HCT116 (cell line): ENCODE measurements around the gene AXIN1. TPM values are rescaled to one million over a fixed set of nuclear protein-coding genes. Genes with fewer than 3 reads are reported as not detected.

Experiments
- ATAC-seq: fragments of 200-7000 bp; cut with Tn5 transposase; 2 replicates; pipeline ENCODE4 v1.9.1; 2020; ENCODE audit warnings: mild to moderate bottlenecking, moderate library complexity
- BruUV-seq: library from RNA; stranded (reverse); fragments of 400-500 nt; replicated peaks from 2 replicates; lab custom pipeline; 2021; lab: Mats Ljungman, UMichigan
- CTCF ChIA-PET: fragments of 300-600 bp; sonication (Branson Sonifier 250); formaldehyde crosslinking; loops from one replicate; lab custom pipeline; 2021; ENCODE audit warnings: antibody characterized with exemption; lab: Charles Lee
- POLR2A ChIA-PET: fragments of 300-600, 350-600 bp; sonication (Branson Sonifier 250); formaldehyde crosslinking; loops from one replicate; lab custom pipeline; 2021; ENCODE audit warnings: antibody characterized with exemption; lab: Charles Lee
- RAD21 ChIA-PET, 2 experiments: fragments of 300-600 bp; sonication (Branson Sonifier 250); formaldehyde crosslinking; loops; one replicate each; lab custom pipeline; 2023; ENCODE audit warnings: low total read pairs in 2 of 2; ENCODE audit not compliant: uncharacterized antibody in 2 of 2, unreplicated experiment in 2 of 2, low non-redundant PET in 1 of 2; lab: Charles Lee
- DNase-seq: peaks from one replicate; pipeline ENCODE4 v3.0.0-alpha.2; 2010; ENCODE audit warnings: low read depth, low spot score
- H2AFZ ChIP-seq: fragments of 200-600 bp; shearing (Covaris generic), sonication (generic); 2 replicates; pipeline ENCODE4 v1.6.1; 2017; ENCODE audit warnings: low read depth, mixed run types, mixed read lengths, antibody characterized with exemption, low read length; ENCODE audit not compliant: poor library complexity, severe bottlenecking
- H3K27ac ChIP-seq: 2 replicates; pipeline ENCODE4 v1.5.1; 2012; ENCODE audit warnings: low read depth, low read length
- H3K27me3 ChIP-seq: fragments of 200-600 bp; sonication (generic); 2 replicates; pipeline ENCODE4 v1.6.1; 2016; ENCODE audit warnings: mixed run types, low read length, mixed read lengths; ENCODE audit not compliant: insufficient read depth
- H3K36me3 ChIP-seq, 2 experiments: fragments of 200-500 bp in 1 of 2; fragments of 200-600 bp in 1 of 2; sonication (Bioruptor generic) in 1 of 2; sonication (generic) in 1 of 2; 2 replicates each; pipeline versions ENCODE4 v1.5.1 to v1.6.1; 2014 to 2016; ENCODE audit warnings: low read length in 2 of 2, inconsistent platforms in 1 of 2, mixed read lengths in 1 of 2, mixed run types in 1 of 2; ENCODE audit not compliant: insufficient read depth in 2 of 2, control insufficient read depth in 1 of 2
- H3K4me1 ChIP-seq, 2 experiments: fragments of 200-600 bp in 1 of 2; sonication (generic) in 1 of 2; 2 replicates each; pipeline versions ENCODE4 v1.5.1 to v1.6.1; 2012 to 2017; ENCODE audit warnings: low read length in 2 of 2, inconsistent platforms in 1 of 2, mild to moderate bottlenecking in 1 of 2, mixed read lengths in 1 of 2, mixed run types in 1 of 2, moderate library complexity in 1 of 2; ENCODE audit not compliant: insufficient read depth in 2 of 2, control insufficient read depth in 1 of 2
- H3K4me2 ChIP-seq: fragments of 200-600 bp; sonication (generic); 2 replicates; pipeline ENCODE4 v1.6.1; 2017; ENCODE audit warnings: mixed run types, low read length, mixed read lengths
- H3K4me3 ChIP-seq, 2 experiments: fragments of 200-600 bp in 1 of 2; sonication (generic) in 1 of 2; replicated peaks in 1 of 2; 2 replicates each; pipeline ENCODE4 v1.5.1; 2011 to 2016; ENCODE audit warnings: low read length in 2 of 2, control low read depth in 1 of 2, low read depth in 1 of 2, mild to moderate bottlenecking in 1 of 2, mixed read lengths in 1 of 2, mixed run types in 1 of 2
- H3K79me2 ChIP-seq: fragments of 200-600 bp; sonication (generic); 2 replicates; pipeline ENCODE4 v1.6.1; 2017; ENCODE audit warnings: mild to moderate bottlenecking, mixed run types, low read length, moderate library complexity, mixed read lengths; ENCODE audit not compliant: insufficient read depth
- H3K9ac ChIP-seq: fragments of 200-600 bp; sonication (generic); 2 replicates; pipeline ENCODE4 v1.6.1; 2016; ENCODE audit warnings: low read length, mixed read lengths
- H3K9me2 ChIP-seq: fragments of 200-600 bp; sonication (generic), shearing (Covaris generic); 2 replicates; pipeline ENCODE4 v1.6.1; 2017; ENCODE audit warnings: mixed run types, mild to moderate bottlenecking, moderate library complexity; ENCODE audit not compliant: insufficient read depth
- H3K9me3 ChIP-seq, 2 experiments: fragments of 200-500 bp in 1 of 2; fragments of 200-600 bp in 1 of 2; sonication (Bioruptor generic) in 1 of 2; sonication (generic) in 1 of 2; 2 replicates each; pipeline ENCODE4 v1.6.1; 2014 to 2017; ENCODE audit warnings: low read length in 2 of 2, mixed read lengths in 2 of 2, inconsistent platforms in 1 of 2, low read depth in 1 of 2, mild to moderate bottlenecking in 1 of 2, mixed run types in 1 of 2, moderate library complexity in 1 of 2; ENCODE audit not compliant: control insufficient read depth in 1 of 2, insufficient read depth in 1 of 2
- H4K20me1 ChIP-seq: fragments of 200-600 bp; sonication (generic), shearing (Covaris generic); 2 replicates; pipeline ENCODE4 v1.6.1; 2017; ENCODE audit warnings: mixed run types, mild to moderate bottlenecking, moderate library complexity; ENCODE audit not compliant: insufficient read depth
- CBX3 ChIP-seq: IDR thresholded peaks from 2 replicates; pipeline ENCODE4 v1.6.1; 2012; ENCODE audit warnings: low read depth
- CEBPB ChIP-seq: IDR thresholded peaks from 2 replicates; pipeline ENCODE4 v1.6.1; 2012; ENCODE audit warnings: low read depth
- ELF1 ChIP-seq: IDR thresholded peaks from 2 replicates; pipeline ENCODE4 v1.6.1; 2012; ENCODE audit warnings: low read depth, borderline replicate concordance
- JUND ChIP-seq: IDR thresholded peaks from 2 replicates; pipeline ENCODE4 v1.6.1; 2012
- POLR2A ChIP-seq: IDR thresholded peaks from 2 replicates; pipeline ENCODE4 v1.7.0; 2011; ENCODE audit warnings: borderline replicate concordance; ENCODE audit not compliant: insufficient read depth, insufficient read length; ENCODE audit errors: extremely low read depth
- SRF ChIP-seq: IDR thresholded peaks from 2 replicates; pipeline ENCODE4 v1.6.1; 2012; ENCODE audit warnings: low read depth
- YY1 ChIP-seq: IDR thresholded peaks from 2 replicates; pipeline ENCODE4 v1.6.1; 2011; ENCODE audit warnings: low read length, low read depth, moderate library complexity, mild to moderate bottlenecking; ENCODE audit not compliant: insufficient replicate concordance; ENCODE audit errors: extremely low read depth
- ZFX ChIP-seq: fragments of 450-650 bp; IDR thresholded peaks from 2 replicates; pipeline ENCODE4 v1.6.1; 2017
- intact Hi-C: fragments of 100-400 bp; cut with micrococcal nuclease; formaldehyde crosslinking; loops from 2 replicates; pipeline ENCODE4 v1.10.0; 2022
- total RNA-seq: library from RNA; stranded (reverse); gene quantifications from one replicate; pipeline ENCODE4 v1.2.1, GENCODE V29; 2021; ENCODE audit not compliant: unreplicated experiment
- TF ChIP-seq, protein P1 (sequence below): IDR thresholded peaks from 2 replicates; pipeline ENCODE4 v1.6.1; 2011; ENCODE audit warnings: mild to moderate bottlenecking, low read length, moderate library complexity; ENCODE audit not compliant: insufficient replicate concordance; ENCODE audit errors: extremely low read depth
- TF ChIP-seq, protein P2 (sequence below), 3 experiments: fragments of 200-600 bp in 1 of 3; sonication (generic) in 1 of 3; IDR thresholded peaks in 2 of 3; conservative IDR thresholded peaks in 1 of 3; 2 replicates each; pipeline ENCODE4 v1.5.1; 2012 to 2017; ENCODE audit warnings: low read depth in 2 of 3, low read length in 2 of 3, antibody characterized with exemption in 1 of 3, borderline replicate concordance in 1 of 3, control low read depth in 1 of 3, mild to moderate bottlenecking in 1 of 3, mixed read lengths in 1 of 3, mixed run types in 1 of 3, moderate library complexity in 1 of 3; ENCODE audit not compliant: insufficient read depth in 1 of 3
- TF ChIP-seq, protein P3 (sequence below): IDR thresholded peaks from 2 replicates; pipeline ENCODE4 v1.6.1; 2012; ENCODE audit warnings: low read depth

The AXIN1 gene
- total RNA-seq, 1 experiment from 2014 or later = 20.2 TPM

- no TSS peak for BruUV-seq
- POLR2A ChIA-PET = no interaction called here
- CTCF ChIA-PET = no interaction called here
Measured at GRCh38 chr16:240559-240958, 112.0 kb downstream of the AXIN1 start.

More at GRCh38 chr16:240559-240958, 112.0 kb downstream of the AXIN1 start:
- Histone ChIP-seq H3K4me3 (no peak overlapping the region), H3K4me2 (no peak overlapping the region), H3K36me3 (no peaks in the 10 kb centered on the region), H3K9ac (no peak overlapping the region), H4K20me1 (no peaks in the 10 kb centered on the region), H3K27ac (no peak overlapping the region), H2AFZ (no peak overlapping the region), H3K79me2 (no peaks in the 10 kb centered on the region), H3K9me3 (no peaks in the 10 kb centered on the region), H3K4me1 (peaks cover 0 to 2% of the 10 kb centered on the region in 2 experiments; a peak in 2 of 4 replicates), H3K27me3 (no peaks in the 10 kb centered on the region), H3K9me2 (no peaks in the 10 kb centered on the region)
- RAD21 ChIA-PET = no interaction called here
- no peak for DNase-seq
- intact Hi-C loops = no loop called here
- TF ChIP-seq CBX3 (no peak), ELF1 (no peak), YY1 (no peak), JUND (no peak), POLR2A (no peak), CEBPB (no peak), SRF (no peak), ZFX (no peak)
- TF ChIP-seq, protein P1, sequence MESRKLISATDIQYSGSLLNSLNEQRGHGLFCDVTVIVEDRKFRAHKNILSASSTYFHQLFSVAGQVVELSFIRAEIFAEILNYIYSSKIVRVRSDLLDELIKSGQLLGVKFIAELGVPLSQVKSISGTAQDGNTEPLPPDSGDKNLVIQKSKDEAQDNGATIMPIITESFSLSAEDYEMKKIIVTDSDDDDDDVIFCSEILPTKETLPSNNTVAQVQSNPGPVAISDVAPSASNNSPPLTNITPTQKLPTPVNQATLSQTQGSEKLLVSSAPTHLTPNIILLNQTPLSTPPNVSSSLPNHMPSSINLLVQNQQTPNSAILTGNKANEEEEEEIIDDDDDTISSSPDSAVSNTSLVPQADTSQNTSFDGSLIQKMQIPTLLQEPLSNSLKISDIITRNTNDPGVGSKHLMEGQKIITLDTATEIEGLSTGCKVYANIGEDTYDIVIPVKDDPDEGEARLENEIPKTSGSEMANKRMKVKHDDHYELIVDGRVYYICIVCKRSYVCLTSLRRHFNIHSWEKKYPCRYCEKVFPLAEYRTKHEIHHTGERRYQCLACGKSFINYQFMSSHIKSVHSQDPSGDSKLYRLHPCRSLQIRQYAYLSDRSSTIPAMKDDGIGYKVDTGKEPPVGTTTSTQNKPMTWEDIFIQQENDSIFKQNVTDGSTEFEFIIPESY = no peak
- TF ChIP-seq, protein P2, sequence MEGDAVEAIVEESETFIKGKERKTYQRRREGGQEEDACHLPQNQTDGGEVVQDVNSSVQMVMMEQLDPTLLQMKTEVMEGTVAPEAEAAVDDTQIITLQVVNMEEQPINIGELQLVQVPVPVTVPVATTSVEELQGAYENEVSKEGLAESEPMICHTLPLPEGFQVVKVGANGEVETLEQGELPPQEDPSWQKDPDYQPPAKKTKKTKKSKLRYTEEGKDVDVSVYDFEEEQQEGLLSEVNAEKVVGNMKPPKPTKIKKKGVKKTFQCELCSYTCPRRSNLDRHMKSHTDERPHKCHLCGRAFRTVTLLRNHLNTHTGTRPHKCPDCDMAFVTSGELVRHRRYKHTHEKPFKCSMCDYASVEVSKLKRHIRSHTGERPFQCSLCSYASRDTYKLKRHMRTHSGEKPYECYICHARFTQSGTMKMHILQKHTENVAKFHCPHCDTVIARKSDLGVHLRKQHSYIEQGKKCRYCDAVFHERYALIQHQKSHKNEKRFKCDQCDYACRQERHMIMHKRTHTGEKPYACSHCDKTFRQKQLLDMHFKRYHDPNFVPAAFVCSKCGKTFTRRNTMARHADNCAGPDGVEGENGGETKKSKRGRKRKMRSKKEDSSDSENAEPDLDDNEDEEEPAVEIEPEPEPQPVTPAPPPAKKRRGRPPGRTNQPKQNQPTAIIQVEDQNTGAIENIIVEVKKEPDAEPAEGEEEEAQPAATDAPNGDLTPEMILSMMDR (IDR thresholded peaks at IDR 0.05 in 2 of 3, conservative IDR thresholded peaks at IDR 0.05 in 1 of 3; ENCODE audit: borderline replicate concordance in 1 of 3, insufficient read depth in 1 of 3, low read depth in 2 of 3, low read length in 2 of 3) = no peak
- TF ChIP-seq, protein P3, sequence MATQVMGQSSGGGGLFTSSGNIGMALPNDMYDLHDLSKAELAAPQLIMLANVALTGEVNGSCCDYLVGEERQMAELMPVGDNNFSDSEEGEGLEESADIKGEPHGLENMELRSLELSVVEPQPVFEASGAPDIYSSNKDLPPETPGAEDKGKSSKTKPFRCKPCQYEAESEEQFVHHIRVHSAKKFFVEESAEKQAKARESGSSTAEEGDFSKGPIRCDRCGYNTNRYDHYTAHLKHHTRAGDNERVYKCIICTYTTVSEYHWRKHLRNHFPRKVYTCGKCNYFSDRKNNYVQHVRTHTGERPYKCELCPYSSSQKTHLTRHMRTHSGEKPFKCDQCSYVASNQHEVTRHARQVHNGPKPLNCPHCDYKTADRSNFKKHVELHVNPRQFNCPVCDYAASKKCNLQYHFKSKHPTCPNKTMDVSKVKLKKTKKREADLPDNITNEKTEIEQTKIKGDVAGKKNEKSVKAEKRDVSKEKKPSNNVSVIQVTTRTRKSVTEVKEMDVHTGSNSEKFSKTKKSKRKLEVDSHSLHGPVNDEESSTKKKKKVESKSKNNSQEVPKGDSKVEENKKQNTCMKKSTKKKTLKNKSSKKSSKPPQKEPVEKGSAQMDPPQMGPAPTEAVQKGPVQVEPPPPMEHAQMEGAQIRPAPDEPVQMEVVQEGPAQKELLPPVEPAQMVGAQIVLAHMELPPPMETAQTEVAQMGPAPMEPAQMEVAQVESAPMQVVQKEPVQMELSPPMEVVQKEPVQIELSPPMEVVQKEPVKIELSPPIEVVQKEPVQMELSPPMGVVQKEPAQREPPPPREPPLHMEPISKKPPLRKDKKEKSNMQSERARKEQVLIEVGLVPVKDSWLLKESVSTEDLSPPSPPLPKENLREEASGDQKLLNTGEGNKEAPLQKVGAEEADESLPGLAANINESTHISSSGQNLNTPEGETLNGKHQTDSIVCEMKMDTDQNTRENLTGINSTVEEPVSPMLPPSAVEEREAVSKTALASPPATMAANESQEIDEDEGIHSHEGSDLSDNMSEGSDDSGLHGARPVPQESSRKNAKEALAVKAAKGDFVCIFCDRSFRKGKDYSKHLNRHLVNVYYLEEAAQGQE = no peak
- no peak for ATAC-seq
